Heart left ventricle (tissue), 16 donors: Measurements from ENCODE around the gene FNBP1L. TPM values are rescaled to one million over a fixed set of nuclear protein-coding genes. Genes with fewer than 3 reads are reported as not detected.

ENCODE experiments used
- ATAC-seq, 4 donors: fragments of 200-7000 bp; cut with Tn5 transposase; one replicate each; pipeline ENCODE4 v1.9.1; 2020 to 2022; ENCODE audit warnings: moderate library complexity in 4 of 4, mild to moderate bottlenecking in 3 of 4, moderate number of reproducible peaks in 1 of 4
- DNase-seq, 5 donors: peaks; one replicate each; pipeline ENCODE4 v3.0.0-alpha.2; 2020
- H3K27ac ChIP-seq, 12 donors: fragments of 200-600 bp; sonication (generic) in 4 of 12; one replicate each; pipeline versions ENCODE4 v1.5.0 to v1.8.0; 2016 to 2022; ENCODE audit warnings: mild to moderate bottlenecking in 2 of 12
- H3K27me3 ChIP-seq, 9 donors: fragments of 200-600 bp; sonication (generic) in 2 of 9; one replicate each; pipeline versions ENCODE4 v1.5.1 to v1.8.0; 2016 to 2022; ENCODE audit warnings: mild to moderate bottlenecking in 3 of 9
- H3K36me3 ChIP-seq, 9 donors: fragments of 200-600 bp; sonication (generic) in 2 of 9; one replicate each; pipeline versions ENCODE4 v1.5.0 to v1.8.0; 2018 to 2022; ENCODE audit warnings: mild to moderate bottlenecking in 2 of 9
- H3K4me1 ChIP-seq, 12 donors: fragments of 200-600 bp; sonication (generic) in 4 of 12; one replicate each; pipeline versions ENCODE4 v1.5.0 to v1.8.0; 2016 to 2022; ENCODE audit warnings: mild to moderate bottlenecking in 3 of 12
- H3K4me3 ChIP-seq, 12 donors: fragments of 200-600 bp; sonication (generic) in 4 of 12; one replicate each; pipeline versions ENCODE4 v1.5.0 to v1.8.0; 2017 to 2022; ENCODE audit warnings: mild to moderate bottlenecking in 9 of 12, moderate library complexity in 4 of 12
- H3K9me3 ChIP-seq, 12 donors: fragments of 200-600 bp; sonication (generic) in 4 of 12; one replicate each; pipeline versions ENCODE4 v1.5.0 to v1.8.0; 2016 to 2022; ENCODE audit warnings: mild to moderate bottlenecking in 1 of 12
- CTCF ChIP-seq, 12 donors: fragments of 200-600 bp; sonication (generic) in 4 of 12; IDR thresholded peaks; one replicate each; pipeline versions ENCODE4 v1.5.0 to v1.8.0; 2018 to 2022; ENCODE audit warnings: antibody characterized with exemption in 12 of 12, mild to moderate bottlenecking in 5 of 12
- POLR2A ChIP-seq, 2 donors: fragments of 450-650 bp; IDR thresholded peaks; one replicate each; pipeline ENCODE4 v1.6.1; 2017; ENCODE audit warnings: antibody characterized with exemption in 2 of 2, mild to moderate bottlenecking in 2 of 2, moderate library complexity in 2 of 2
- whole genome bisulfite sequencing, 4 donors: extraction: QIAGEN DNeasy Blood & Tissue Kit in 2 of 4; methylation state at CpG; one replicate each; pipeline versions ENCODE4 v1.1.5 to v1.1.7; 2013 to 2018; 5-methylcytosine and 5-hydroxymethylcytosine counted together
- intact Hi-C, 10 donors: fragments of 100-400 bp; cut with DNase I; formaldehyde crosslinking; loops; one replicate each; pipeline versions ENCODE4 v1.11.1 to v1.14.2; 2022
- polyA plus RNA-seq, 2 donors: library from polyadenylated mRNA; stranded (reverse); fragments of 200-250 nt; gene quantifications; one replicate each; pipeline ENCODE4 v1.2.3, GENCODE V29; 2013
- total RNA-seq, 9 donors: library from RNA; depleted of rRNA in 2 of 9; stranded (reverse); fragments of >200 nt in 2 of 9; fragmentation: NEBNext Ultra II Directional in 3 of 9; extraction: Animal tissue kit (Norgen Biotek cat#: 25700) in 3 of 9; gene quantifications; one replicate each; pipeline versions ENCODE4 v1.1.0 to v1.2.4, GENCODE V29; 2016 to 2023
- donor health status: ischemic (EF 13 %, LVEDD 7.1; RV severe dilation, severe dysfunction).
- donor health status: healthy with polysubstance abuse.
- donor health status: DM: no; HTN: yes; CAD: no.
- donor health status: DM: no; HTN: no; CAD: no.
- donor health status: ischemic (EF 25% LVEDD 6.9; RV normal size, moderate dysfunction).
- donor health status: ischemic (EF 25% LVEDD 5.7; RV mildly dilated, moderate dysfunction).
- donor health status: healthy.
- donor health status: DM: yes; HTN: yes; CAD: no.
- donor health status: ischemic (EF 35%, LVEDD 5.7; RV mildly dilated, moderate dysfunction).
- donor health status: nonischemic (EF 11% LVEDD 7.7; RV severe dilation, severe dysfunction).
- donor health status: DM: yes; HTN: yes; CAD: no.
- donor health status: PGD.
- donor health status: ischemic (EF 29% LVEDD 5.4; RV normal size, mild dysfunction).
- donor health status: nonischemic (EF 23%, LVEDD 6.1; RV moderate dilation, normal function).

FNBP1L gene
- total and polyA plus RNA-seq, 11 donors = 12.4 to 38.8 (median 23.4) TPM

GRCh38 chr1:93569489-93569888, 121.6 kb downstream of the FNBP1L start:
- H3K27me3 ChIP-seq = no peaks in the 10 kb centered on the region
- ATAC-seq (no peak), DNase-seq (no peak)
- TF ChIP-seq POLR2A (IDR thresholded peaks at IDR 0.05) = no peak
- TF ChIP-seq CTCF (IDR thresholded peaks at IDR 0.05) = no peak
- 95 to 99% (median 97%) methylated on average over 2 of the region's 2 CpGs for WGBS, 4 donors
- H3K4me3 ChIP-seq = no peak overlapping the region
- peaks cover 0 to 98% (median 47%) of the 10 kb centered on the region in 9 donors for H3K36me3 ChIP-seq
- H3K4me1 ChIP-seq = peaks cover 8 to 38% (median 24%) of the 10 kb centered on the region in 12 donors
- intact Hi-C loops = loop anchor here in 4 of 10 donors (5.0 to 10.0 kb wide), 3 partner anchors 48 to 125 kb away; partner anchors contain the start of gene FNBP1L (in 4 of the 4)
- H3K9me3 ChIP-seq = no peaks in the 10 kb centered on the region
- H3K27ac ChIP-seq = no peak overlapping the region

GRCh38 chr1:93571623-93572310, 123.8 kb downstream of the FNBP1L start:
- no peak for TF ChIP-seq POLR2A (IDR thresholded peaks at IDR 0.05)
- no peak for TF ChIP-seq CTCF (IDR thresholded peaks at IDR 0.05)
- Histone ChIP-seq H3K27ac (no peak overlapping the region), H3K27me3 (no peaks in the 10 kb centered on the region), H3K36me3 (peaks cover 0 to 98% (median 60%) of the 10 kb centered on the region in 9 donors), H3K4me3 (no peak overlapping the region), H3K4me1 (peaks cover 0 to 40% (median 17%) of the 10 kb centered on the region in 12 donors), H3K9me3 (no peaks in the 10 kb centered on the region)
- intact Hi-C loops = loop anchor here in 1 of 10 donors (5.0 kb wide), 1 partner anchor 106 kb away; no protein-coding TSS in a partner anchor
- 89 to 97% (median 94%) methylated on average over 12 of the region's 12 CpGs for WGBS, 4 donors
- ATAC-seq = no peak
- DNase-seq = no peak

- no peak for TF ChIP-seq CTCF (IDR thresholded peaks at IDR 0.05)
- TF ChIP-seq POLR2A (IDR thresholded peaks at IDR 0.05) = no peak
- Histone ChIP-seq H3K4me3 (no peak overlapping the region), H3K4me1 (peaks cover 0 to 44% (median 20%) of the 10 kb centered on the region in 12 donors), H3K27me3 (no peaks in the 10 kb centered on the region), H3K9me3 (no peaks in the 10 kb centered on the region), H3K36me3 (peaks cover 0 to 79% (median 49%) of the 10 kb centered on the region in 9 donors), H3K27ac (peak overlapping the region in 10 of 12 donors; percentile 15 to 73 (median 48))
- intact Hi-C loops = loop anchor here in 1 of 10 donors (5.0 kb wide), 1 partner anchor 103 kb away; no protein-coding TSS in a partner anchor
- peak in 2 of 4 donors; percentile 25 to 41 for ATAC-seq
- WGBS, 4 donors = 38 to 60% (median 54%) methylated on average over 1 of the region's 1 CpG
- DNase-seq = no peak
These were observed 126.1 kb downstream of the FNBP1L start for GRCh38 chr1:93573940-93574469.

- WGBS, 4 donors = 74 to 86% (median 82%) methylated on average over 7 of the region's 7 CpGs
- H3K4me3 ChIP-seq = no peak overlapping the region
- TF ChIP-seq POLR2A (IDR thresholded peaks at IDR 0.05) = no peak
- no peak for TF ChIP-seq CTCF (IDR thresholded peaks at IDR 0.05)
- intact Hi-C loops = loop anchor here in 1 of 10 donors (5.0 kb wide), 1 partner anchor 103 kb away; no protein-coding TSS in a partner anchor
- ATAC-seq (no peak), DNase-seq (no peak)
- peaks cover 0 to 50% (median 21%) of the 10 kb centered on the region in 12 donors for H3K4me1 ChIP-seq
- H3K36me3 ChIP-seq = peaks cover 0 to 79% (median 44%) of the 10 kb centered on the region in 9 donors
- peak overlapping the region in 10 of 12 donors; percentile 15 to 73 (median 48) for H3K27ac ChIP-seq
- no peaks in the 10 kb centered on the region for H3K27me3 ChIP-seq
- H3K9me3 ChIP-seq = no peaks in the 10 kb centered on the region
These were observed 126.6 kb downstream of the FNBP1L start for GRCh38 chr1:93574511-93574910.
